Activated CD4-positive, alpha-beta T cell treated with anti-CD3 and anti-CD28 coated beads, Interleukin-2, amount 10 ng/mL, durations not matched to agents 24 days and 14 days (primary cell): ENCODE results near the gene CYSTM1. TPM values are rescaled to one million over a fixed set of nuclear protein-coding genes. Genes with fewer than 3 reads are reported as not detected.

Experiments
- DNase-seq: peaks from one replicate; pipeline ENCODE4 v3.0.0; 2022
- H3K27ac Mint-ChIP-seq: one replicate; pipeline ENCODE4 v1.8.0; 2022; ENCODE audit warnings: mild to moderate bottlenecking, mixed read lengths
- H3K27me3 Mint-ChIP-seq: one replicate; pipeline ENCODE4 v1.8.0; 2022; ENCODE audit warnings: mixed read lengths
- H3K36me3 Mint-ChIP-seq: one replicate; pipeline ENCODE4 v1.8.0; 2022; ENCODE audit warnings: low read depth, mild to moderate bottlenecking, mixed read lengths
- H3K4me1 Mint-ChIP-seq: one replicate; pipeline ENCODE4 v1.8.0; 2021; ENCODE audit warnings: mixed read lengths
- H3K4me3 Mint-ChIP-seq: one replicate; pipeline ENCODE4 v1.8.0; 2022; ENCODE audit warnings: mild to moderate bottlenecking, moderate library complexity, mixed read lengths
- H3K9me3 Mint-ChIP-seq: one replicate; pipeline ENCODE4 v1.8.0; 2021; ENCODE audit warnings: mixed read lengths
- intact Hi-C: fragments of 100-400 bp; cut with micrococcal nuclease; formaldehyde crosslinking; loops from one replicate; pipeline ENCODE4 v1.15.1; 2023
- total RNA-seq: library from RNA; stranded (reverse); gene quantifications from 2 replicates; pipeline ENCODE4 v1.2.3, GENCODE V29; 2022

CYSTM1 gene
- total RNA-seq = 17.2 and 17.3 TPM in 2 replicates

- Mint-ChIP-seq H3K4me3 (peak within 1 kb of the TSS; percentile 95), H3K9me3 (no peaks in the 10 kb centered on the region), H3K27me3 (peaks cover 19% of the 10 kb centered on the region), H3K36me3 (no peaks in the 10 kb centered on the region), H3K4me1 (peaks cover 10% of the 10 kb centered on the region), H3K27ac (peak within 1 kb of the TSS; percentile 94)
- intact Hi-C loops = loop anchor here (1.0 to 10.0 kb wide), 3 partner anchors 67 to 380 kb away; partner anchors contain the start of gene SRA1
- peak; percentile 99 for DNase-seq
These were observed at the start of gene CYSTM1 for GRCh38 chr5:140174465-140175366. CYSTM1 (plus strand) TSS chr5:140175188; CDS start chr5:140194466, 19,278 bp downstream.

GRCh38 chr5:140125637-140126036 lies 49.4 kb upstream of the CYSTM1 start, which contains the start of gene IGIP:
IGIP (plus strand) TSS chr5:140125937; CDS start chr5:140128477, 2,540 bp downstream.
- no peaks in the 10 kb centered on the region for H3K9me3 Mint-ChIP-seq
- H3K4me3 Mint-ChIP-seq = no peak within 1 kb of the TSS
- H3K36me3 Mint-ChIP-seq = no peaks in the 10 kb centered on the region
- no peak for DNase-seq
- peaks cover 9% of the 10 kb centered on the region for H3K4me1 Mint-ChIP-seq
- intact Hi-C loops = no loop called here
- H3K27me3 Mint-ChIP-seq = peaks cover 11% of the 10 kb centered on the region
- no peak within 1 kb of the TSS for H3K27ac Mint-ChIP-seq

- Mint-ChIP-seq H3K27me3 (peaks cover 11% of the 10 kb centered on the region), H3K36me3 (no peaks in the 10 kb centered on the region), H3K4me3 (no peak overlapping the region), H3K4me1 (peaks cover 12% of the 10 kb centered on the region), H3K9me3 (no peaks in the 10 kb centered on the region), H3K27ac (no peak overlapping the region)
- DNase-seq = peak; percentile 49
- intact Hi-C loops = no loop called here
These were observed 48.5 kb upstream of the CYSTM1 start for GRCh38 chr5:140126315-140127012.

GRCh38 chr5:140128376-140128775 lies 46.6 kb upstream of the CYSTM1 start:
- DNase-seq = peak; percentile 29
- Mint-ChIP-seq H3K27me3 (peaks cover 11% of the 10 kb centered on the region), H3K27ac (no peak overlapping the region), H3K4me3 (no peak overlapping the region), H3K36me3 (no peaks in the 10 kb centered on the region), H3K9me3 (no peaks in the 10 kb centered on the region), H3K4me1 (peaks cover 22% of the 10 kb centered on the region)
- intact Hi-C loops = no loop called here

- H3K9me3 Mint-ChIP-seq = no peaks in the 10 kb centered on the region
- H3K36me3 Mint-ChIP-seq = no peaks in the 10 kb centered on the region
- peak; percentile 44 for DNase-seq
- no peak overlapping the region for H3K4me3 Mint-ChIP-seq
- intact Hi-C loops = loop anchor here (2.0 kb wide), 1 partner anchor 16 kb away; the partner anchor contains the start of gene PURA
- peaks cover 24% of the 10 kb centered on the region for H3K4me1 Mint-ChIP-seq
- no peak overlapping the region for H3K27ac Mint-ChIP-seq
- peaks cover 4% of the 10 kb centered on the region for H3K27me3 Mint-ChIP-seq
These were observed 43.8 kb upstream of the CYSTM1 start for GRCh38 chr5:140130949-140131733.

- Mint-ChIP-seq H3K27me3 (peaks cover 3% of the 10 kb centered on the region), H3K36me3 (no peaks in the 10 kb centered on the region), H3K27ac (no peak overlapping the region), H3K4me3 (no peak overlapping the region), H3K4me1 (peaks cover 24% of the 10 kb centered on the region), H3K9me3 (no peaks in the 10 kb centered on the region)
- DNase-seq = peak; percentile 62
- intact Hi-C loops = loop anchor here (2.0 kb wide), 1 partner anchor 17 kb away; the partner anchor contains the start of gene PURA
These were observed 43.0 kb upstream of the CYSTM1 start for GRCh38 chr5:140131967-140132409.

- intact Hi-C loops = no loop called here
These were observed 41.3 kb upstream of the CYSTM1 start for GRCh38 chr5:140133514-140134167.

GRCh38 chr5:140134277-140134935 lies 40.6 kb upstream of the CYSTM1 start:
- peaks cover 3% of the 10 kb centered on the region for H3K27me3 Mint-ChIP-seq
- no peaks in the 10 kb centered on the region for H3K36me3 Mint-ChIP-seq
- intact Hi-C loops = no loop called here
- DNase-seq = peak; percentile 35
- no peaks in the 10 kb centered on the region for H3K9me3 Mint-ChIP-seq
- H3K4me1 Mint-ChIP-seq = peaks cover 24% of the 10 kb centered on the region
- H3K27ac Mint-ChIP-seq = no peak overlapping the region
- no peak overlapping the region for H3K4me3 Mint-ChIP-seq

More at GRCh38 chr5:140133514-140134167, 41.3 kb upstream of the CYSTM1 start:
- H3K4me1 Mint-ChIP-seq = peaks cover 24% of the 10 kb centered on the region
- peaks cover 3% of the 10 kb centered on the region for H3K27me3 Mint-ChIP-seq
- no peaks in the 10 kb centered on the region for H3K9me3 Mint-ChIP-seq
- no peaks in the 10 kb centered on the region for H3K36me3 Mint-ChIP-seq
- H3K27ac Mint-ChIP-seq = no peak overlapping the region
- H3K4me3 Mint-ChIP-seq = no peak overlapping the region
- peak; percentile 31 for DNase-seq

GRCh38 chr5:140135127-140135526 lies 39.9 kb upstream of the CYSTM1 start:
- DNase-seq = no peak
- H3K4me1 Mint-ChIP-seq = peaks cover 24% of the 10 kb centered on the region
- peaks cover 6% of the 10 kb centered on the region for H3K27me3 Mint-ChIP-seq
- no peak overlapping the region for H3K4me3 Mint-ChIP-seq
- no peak overlapping the region for H3K27ac Mint-ChIP-seq
- no peaks in the 10 kb centered on the region for H3K36me3 Mint-ChIP-seq
- no peaks in the 10 kb centered on the region for H3K9me3 Mint-ChIP-seq
- intact Hi-C loops = no loop called here

- peaks cover 10% of the 10 kb centered on the region for H3K27me3 Mint-ChIP-seq
- H3K4me1 Mint-ChIP-seq = peaks cover 16% of the 10 kb centered on the region
- no peak overlapping the region for H3K4me3 Mint-ChIP-seq
- H3K9me3 Mint-ChIP-seq = no peaks in the 10 kb centered on the region
- no peaks in the 10 kb centered on the region for H3K36me3 Mint-ChIP-seq
- DNase-seq = no peak
- no peak overlapping the region for H3K27ac Mint-ChIP-seq
- intact Hi-C loops = no loop called here
These were observed 38.4 kb upstream of the CYSTM1 start for GRCh38 chr5:140136624-140137023.

- intact Hi-C loops = no loop called here
- H3K27ac Mint-ChIP-seq = no peak overlapping the region
- H3K4me3 Mint-ChIP-seq = no peak overlapping the region
- no peaks in the 10 kb centered on the region for H3K9me3 Mint-ChIP-seq
- DNase-seq = no peak
- H3K27me3 Mint-ChIP-seq = peaks cover 25% of the 10 kb centered on the region
- no peaks in the 10 kb centered on the region for H3K36me3 Mint-ChIP-seq
- H3K4me1 Mint-ChIP-seq = peaks cover 8% of the 10 kb centered on the region
These were observed 34.6 kb upstream of the CYSTM1 start for GRCh38 chr5:140140435-140140834.

GRCh38 chr5:140141241-140141640 lies 33.7 kb upstream of the CYSTM1 start:
- Mint-ChIP-seq H3K27me3 (peaks cover 31% of the 10 kb centered on the region), H3K9me3 (no peaks in the 10 kb centered on the region), H3K4me1 (peaks cover 8% of the 10 kb centered on the region), H3K36me3 (no peaks in the 10 kb centered on the region), H3K27ac (no peak overlapping the region), H3K4me3 (no peak overlapping the region)
- DNase-seq = no peak
- intact Hi-C loops = no loop called here
